ENCODE measurements around the gene ICE1. TPM values are rescaled to one million over a fixed set of nuclear protein-coding genes. Genes with fewer than 3 reads are reported as not detected.
"Not testable (repeated sequence)": the region's sequence is repeated elsewhere in the genome, so short reads cannot be mapped to it uniquely, and the experiment has no call there.

ICE1 gene
- polyA plus RNA-seq, 1 donor (not counting 4 experiments of a cell fraction or from before 2014, with no cell fraction given) = 18.4 TPM

- Histone ChIP-seq H3K9me1 (ENCODE audit: control insufficient read depth, extremely low read depth, insufficient read depth, low read length) (no peaks in the 10 kb centered on the region), H3K27ac (ENCODE audit: control insufficient read depth, insufficient read depth, low read length) (no peak overlapping the region), H4K20me1 (ENCODE audit: control insufficient read depth, extremely low read depth, insufficient read depth, low read length) (no peaks in the 10 kb centered on the region), H3K9ac (ENCODE audit: control insufficient read depth, extremely low read depth, insufficient read depth, low read length) (no peak overlapping the region), H3K27me3 (ENCODE audit: control insufficient read depth, extremely low read depth, insufficient read depth, low read length) (peaks cover 5% of the 10 kb centered on the region), H3K4me3 (ENCODE audit: control insufficient read depth in 2 of 3, extremely low read depth in 1 of 3, insufficient read depth in 2 of 3, low read depth in 1 of 3, low read length in 3 of 3) (no peak overlapping the region), H3K79me2 (ENCODE audit: control insufficient read depth, insufficient read depth, low read length) (no peaks in the 10 kb centered on the region), H3K9me3 (ENCODE audit: control insufficient read depth, low read depth, low read length) (no peaks in the 10 kb centered on the region), H3K4me1 (ENCODE audit: control insufficient read depth, extremely low read depth, insufficient read depth, low read length) (no peaks in the 10 kb centered on the region), H2AFZ (ENCODE audit: control insufficient read depth, low read length) (no peak overlapping the region), H3K4me2 (ENCODE audit: control insufficient read depth, extremely low read depth, insufficient read depth, low read depth, low read length) (no peak overlapping the region), H3K36me3 (ENCODE audit: control insufficient read depth in 2 of 2, extremely low read depth in 1 of 2, insufficient read depth in 2 of 2, low read length in 2 of 2) (peaks cover 4 to 9% of the 10 kb centered on the region in 2 experiments)
- DNase-seq (ENCODE audit: low read depth, low spot score) (no peak), FAIRE-seq (no peak)
- TF ChIP-seq CTCF (optimal IDR thresholded peaks at IDR 0.05 in 1 of 3, IDR thresholded peaks at IDR 0.05 in 1 of 3, conservative IDR thresholded peaks at IDR 0.05 in 1 of 3; ENCODE audit: extremely low read depth in 1 of 3, insufficient read depth in 2 of 3, low read length in 3 of 3) (no peak), EZH2 (IDR thresholded peaks at IDR 0.05; ENCODE audit: low read length) (no peak)
- dilution Hi-C loops (cut with MboI; ENCODE audit: extremely low pct_ligation_motif_present, low sequenced_read_pairs) = no loop called here
Observed at GRCh38 chr5:5490774-5491347, 68.4 kb downstream of the ICE1 start.

- Histone ChIP-seq H3K4me3 (ENCODE audit: control insufficient read depth in 2 of 3, extremely low read depth in 1 of 3, insufficient read depth in 2 of 3, low read depth in 1 of 3, low read length in 3 of 3) (no peak overlapping the region), H3K4me1 (ENCODE audit: control insufficient read depth, extremely low read depth, insufficient read depth, low read length) (no peaks in the 10 kb centered on the region), H3K4me2 (ENCODE audit: control insufficient read depth, extremely low read depth, insufficient read depth, low read depth, low read length) (no peak overlapping the region), H3K79me2 (ENCODE audit: control insufficient read depth, insufficient read depth, low read length) (no peaks in the 10 kb centered on the region), H4K20me1 (ENCODE audit: control insufficient read depth, extremely low read depth, insufficient read depth, low read length) (no peaks in the 10 kb centered on the region), H3K9ac (ENCODE audit: control insufficient read depth, extremely low read depth, insufficient read depth, low read length) (no peak overlapping the region), H3K36me3 (ENCODE audit: control insufficient read depth in 2 of 2, extremely low read depth in 1 of 2, insufficient read depth in 2 of 2, low read length in 2 of 2) (peaks cover 2 to 5% of the 10 kb centered on the region in 2 experiments), H3K27ac (ENCODE audit: control insufficient read depth, insufficient read depth, low read length) (no peak overlapping the region), H3K27me3 (ENCODE audit: control insufficient read depth, extremely low read depth, insufficient read depth, low read length) (peaks cover 5% of the 10 kb centered on the region), H2AFZ (ENCODE audit: control insufficient read depth, low read length) (no peak overlapping the region), H3K9me1 (ENCODE audit: control insufficient read depth, extremely low read depth, insufficient read depth, low read length) (no peaks in the 10 kb centered on the region), H3K9me3 (ENCODE audit: control insufficient read depth, low read depth, low read length) (no peaks in the 10 kb centered on the region)
- FAIRE-seq (no peak), DNase-seq (ENCODE audit: low read depth, low spot score) (no peak)
- dilution Hi-C loops (cut with MboI; ENCODE audit: extremely low pct_ligation_motif_present, low sequenced_read_pairs) = no loop called here
- TF ChIP-seq CTCF (optimal IDR thresholded peaks at IDR 0.05 in 1 of 3, IDR thresholded peaks at IDR 0.05 in 1 of 3, conservative IDR thresholded peaks at IDR 0.05 in 1 of 3; ENCODE audit: extremely low read depth in 1 of 3, insufficient read depth in 2 of 3, low read length in 3 of 3) (peak; percentile 61 to 64 (median 62)), EZH2 (IDR thresholded peaks at IDR 0.05; ENCODE audit: low read length) (no peak)
Observed at GRCh38 chr5:5492087-5492933, 69.8 kb downstream of the ICE1 start.

GRCh38 chr5:5492934-5493271 lies 70.4 kb downstream of the ICE1 start:
- H3K79me2 ChIP-seq (ENCODE audit: control insufficient read depth, insufficient read depth, low read length); H2AFZ ChIP-seq (ENCODE audit: control insufficient read depth, low read length); FAIRE-seq; H3K4me2 ChIP-seq (ENCODE audit: control insufficient read depth, extremely low read depth, insufficient read depth, low read depth, low read length); H3K27me3 ChIP-seq (ENCODE audit: control insufficient read depth, extremely low read depth, insufficient read depth, low read length); H3K9me3 ChIP-seq (ENCODE audit: control insufficient read depth, low read depth, low read length); dilution Hi-C loops (cut with MboI; ENCODE audit: extremely low pct_ligation_motif_present, low sequenced_read_pairs); H3K4me3 ChIP-seq (ENCODE audit: control insufficient read depth in 2 of 3, extremely low read depth in 1 of 3, insufficient read depth in 2 of 3, low read depth in 1 of 3, low read length in 3 of 3); H3K36me3 ChIP-seq (ENCODE audit: control insufficient read depth in 2 of 2, extremely low read depth in 1 of 2, insufficient read depth in 2 of 2, low read length in 2 of 2); H3K27ac ChIP-seq (ENCODE audit: control insufficient read depth, insufficient read depth, low read length); H3K9me1 ChIP-seq (ENCODE audit: control insufficient read depth, extremely low read depth, insufficient read depth, low read length); H3K9ac ChIP-seq (ENCODE audit: control insufficient read depth, extremely low read depth, insufficient read depth, low read length); DNase-seq (ENCODE audit: low read depth, low spot score); H4K20me1 ChIP-seq (ENCODE audit: control insufficient read depth, extremely low read depth, insufficient read depth, low read length); H3K4me1 ChIP-seq (ENCODE audit: control insufficient read depth, extremely low read depth, insufficient read depth, low read length): not testable (repeated sequence)
